ENCODE results near the gene ZNF415.

- TF ChIP-seq, protein P1, sequence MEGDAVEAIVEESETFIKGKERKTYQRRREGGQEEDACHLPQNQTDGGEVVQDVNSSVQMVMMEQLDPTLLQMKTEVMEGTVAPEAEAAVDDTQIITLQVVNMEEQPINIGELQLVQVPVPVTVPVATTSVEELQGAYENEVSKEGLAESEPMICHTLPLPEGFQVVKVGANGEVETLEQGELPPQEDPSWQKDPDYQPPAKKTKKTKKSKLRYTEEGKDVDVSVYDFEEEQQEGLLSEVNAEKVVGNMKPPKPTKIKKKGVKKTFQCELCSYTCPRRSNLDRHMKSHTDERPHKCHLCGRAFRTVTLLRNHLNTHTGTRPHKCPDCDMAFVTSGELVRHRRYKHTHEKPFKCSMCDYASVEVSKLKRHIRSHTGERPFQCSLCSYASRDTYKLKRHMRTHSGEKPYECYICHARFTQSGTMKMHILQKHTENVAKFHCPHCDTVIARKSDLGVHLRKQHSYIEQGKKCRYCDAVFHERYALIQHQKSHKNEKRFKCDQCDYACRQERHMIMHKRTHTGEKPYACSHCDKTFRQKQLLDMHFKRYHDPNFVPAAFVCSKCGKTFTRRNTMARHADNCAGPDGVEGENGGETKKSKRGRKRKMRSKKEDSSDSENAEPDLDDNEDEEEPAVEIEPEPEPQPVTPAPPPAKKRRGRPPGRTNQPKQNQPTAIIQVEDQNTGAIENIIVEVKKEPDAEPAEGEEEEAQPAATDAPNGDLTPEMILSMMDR (IDR thresholded peaks at IDR 0.05; ENCODE audit: insufficient read depth, low read length, poor library complexity, severe bottlenecking), result no peak
- TF ChIP-seq EZH2phosphoT487 (conservative IDR thresholded peaks at IDR 0.05; ENCODE audit: low read length), result no peak
Observed at GRCh38 chr19:53091413-53092254, 41.1 kb downstream of the ZNF415 start.

Data from SU-DHL-6 (cell line).